PFSK-1 (cell line): Measurements from ENCODE around the gene OR2V1.

ENCODE experiments used
- POLR2AphosphoS5 ChIP-seq: IDR thresholded peaks from 2 replicates; pipeline ENCODE4 v1.6.1; 2012; ENCODE audit warnings: low read depth, mild to moderate bottlenecking, control low read depth, low read length, moderate library complexity
- SIN3A ChIP-seq: IDR thresholded peaks from 2 replicates; pipeline ENCODE4 v1.6.1; 2012; ENCODE audit warnings: mild to moderate bottlenecking, low read length, moderate library complexity, borderline replicate concordance; ENCODE audit not compliant: insufficient read depth
- TAF1 ChIP-seq: IDR thresholded peaks from 2 replicates; pipeline ENCODE4 v1.6.1; 2012; ENCODE audit warnings: low read length, control low read depth, borderline replicate concordance; ENCODE audit not compliant: insufficient read depth

GRCh38 chr5:181124526-181124925 is 6.4 kb downstream of the OR2V1 start:
- TF ChIP-seq POLR2AphosphoS5, result no peak
- TF ChIP-seq TAF1, result no peak
- no peak for TF ChIP-seq SIN3A
